HepG2 (cell line): ENCODE data around the gene S1PR2. TPM values are rescaled to one million over a fixed set of nuclear protein-coding genes. Genes with fewer than 3 reads are reported as not detected.

Experiments used
- AKAP8 ChIP-seq: sonication (generic); formaldehyde crosslinking; IDR thresholded peaks from 2 replicates; pipeline ENCODE4 v1.5.1; 2020; ENCODE audit warnings: mild to moderate bottlenecking, missing genetic modification reagents
- BCL3 ChIP-seq: sonication (generic); formaldehyde crosslinking; IDR thresholded peaks from 2 replicates; pipeline ENCODE4 v1.5.1; 2020; ENCODE audit warnings: mild to moderate bottlenecking, missing genetic modification reagents, moderate library complexity
- CREM ChIP-seq, 2 experiments: sonication (generic) in 1 of 2; formaldehyde crosslinking in 1 of 2; IDR thresholded peaks; 2 replicates each; pipeline versions ENCODE4 v1.4.0 to v1.6.1; 2016 to 2020; ENCODE audit warnings: antibody characterized with exemption in 1 of 2, mild to moderate bottlenecking in 1 of 2, missing genetic modification reagents in 1 of 2
- HNRNPH1 ChIP-seq: fragments of 200-400 bp; formaldehyde crosslinking; optimal IDR thresholded peaks from 2 replicates; pipeline ENCODE3; 2017; ENCODE audit warnings: mild to moderate bottlenecking, low read depth, low read length
- KDM5B ChIP-seq: sonication (generic); formaldehyde crosslinking; IDR thresholded peaks from 2 replicates; pipeline ENCODE4 v1.4.0; 2020; ENCODE audit warnings: missing genetic modification reagents, mild to moderate bottlenecking, borderline replicate concordance
- LRRFIP1 ChIP-seq: sonication (generic); formaldehyde crosslinking; conservative IDR thresholded peaks from 2 replicates; pipeline ENCODE4 v1.4.0; 2020; ENCODE audit warnings: missing genetic modification reagents
- MEIS1 ChIP-seq: sonication (generic); formaldehyde crosslinking; IDR thresholded peaks from 2 replicates; pipeline ENCODE4 v1.9.0; 2021; ENCODE audit warnings: mild to moderate bottlenecking, missing genetic modification reagents, moderate library complexity, borderline replicate concordance
- NCOR1 ChIP-seq: fragments of 200-600 bp; sonication (generic); IDR thresholded peaks from 2 replicates; pipeline ENCODE4 v1.7.0; 2017; ENCODE audit warnings: antibody characterized with exemption, low read length, borderline replicate concordance
- NR2F6 ChIP-seq, 2 experiments: IDR thresholded peaks; 2 replicates each; pipeline ENCODE4 v1.6.1; 2016; ENCODE audit warnings: antibody characterized with exemption in 1 of 2, mild to moderate bottlenecking in 1 of 2
- POLR2A ChIP-seq, 2 experiments: IDR thresholded peaks; 2 replicates each; pipeline ENCODE4 v1.6.1; 2011; ENCODE audit warnings: low read depth in 2 of 2, low read length in 2 of 2, mild to moderate bottlenecking in 1 of 2, moderate library complexity in 1 of 2; ENCODE audit not compliant: insufficient read depth in 1 of 2
- POLR2G ChIP-seq: fragments of 200-400 bp; formaldehyde crosslinking; IDR thresholded peaks from 2 replicates; pipeline ENCODE4 v1.6.1; 2018; ENCODE audit warnings: mild to moderate bottlenecking, low read depth, low read length, moderate library complexity
- PRDM15 ChIP-seq: sonication (generic); formaldehyde crosslinking; IDR thresholded peaks from 2 replicates; pipeline ENCODE4 v1.4.0; 2020; ENCODE audit warnings: missing genetic modification reagents
- SALL1 ChIP-seq: sonication (generic); formaldehyde crosslinking; IDR thresholded peaks from 2 replicates; pipeline ENCODE4 v1.8.0; 2022; ENCODE audit warnings: mild to moderate bottlenecking, missing genetic modification reagents
- SOX5 ChIP-seq: IDR thresholded peaks from 2 replicates; pipeline ENCODE4 v1.6.1; 2016; ENCODE audit warnings: borderline replicate concordance
- SP5 ChIP-seq: IDR thresholded peaks from 2 replicates; pipeline ENCODE4 v1.6.1; 2016; ENCODE audit warnings: low read depth, borderline replicate concordance
- TCF12 ChIP-seq, 2 experiments: fragments of 450-650 bp in 1 of 2; sonication (generic) in 1 of 2; formaldehyde crosslinking in 1 of 2; IDR thresholded peaks; 2 replicates each; pipeline versions ENCODE4 v1.6.1 to v1.8.0; 2017 to 2022; ENCODE audit warnings: antibody characterized with exemption in 1 of 2, mild to moderate bottlenecking in 1 of 2, missing genetic modification reagents in 1 of 2, moderate library complexity in 1 of 2
- YY1 ChIP-seq: IDR thresholded peaks from 2 replicates; pipeline ENCODE4 v1.6.1; 2011; ENCODE audit warnings: low read length, low read depth, moderate library complexity, mild to moderate bottlenecking; ENCODE audit not compliant: insufficient read depth, insufficient replicate concordance
- ZFP41 ChIP-seq: sonication (generic); formaldehyde crosslinking; IDR thresholded peaks from 2 replicates; pipeline ENCODE4 v1.4.0; 2020; ENCODE audit warnings: mild to moderate bottlenecking, missing genetic modification reagents, borderline replicate concordance
- ZNF121 ChIP-seq: sonication (generic); formaldehyde crosslinking; IDR thresholded peaks from 2 replicates; pipeline ENCODE4 v1.5.0; 2020; ENCODE audit warnings: mild to moderate bottlenecking, missing genetic modification reagents
- ZNF709 ChIP-seq: sonication (generic); formaldehyde crosslinking; IDR thresholded peaks from 2 replicates; pipeline ENCODE4 v1.5.0; 2020; ENCODE audit warnings: mild to moderate bottlenecking, missing genetic modification reagents
- ZNF878 ChIP-seq: sonication (generic); formaldehyde crosslinking; IDR thresholded peaks from 2 replicates; pipeline ENCODE4 v1.8.1; 2023; ENCODE audit warnings: mild to moderate bottlenecking, missing genetic modification reagents, moderate library complexity
- ZNF883 ChIP-seq: sonication (generic); formaldehyde crosslinking; IDR thresholded peaks from 2 replicates; pipeline ENCODE4 v1.5.1; 2020; ENCODE audit warnings: mild to moderate bottlenecking, missing genetic modification reagents; ENCODE audit errors: not compliant biosample characterization
- polyA plus RNA-seq, 8 experiments: library from polyadenylated mRNA; depleted of rRNA in 3 of 8; stranded (reverse) in 7 of 8; unstranded in 1 of 8; fragments of >200 nt; fragmentation: Illumina TruSeq in 4 of 8; extraction: Trizol in 4 of 8; gene quantifications; 2 replicates each; pipeline versions ENCODE4 v1.2.1 to v1.2.3, GENCODE V29; 2011 to 2016; ENCODE audit warnings: low read depth in 4 of 8, missing spikeins in 1 of 8, mixed read lengths in 1 of 8; ENCODE audit not compliant: insufficient read depth in 1 of 8
- total RNA-seq, 5 experiments: library from RNA; depleted of rRNA; stranded (reverse); fragments of >200 nt; fragmentation: Illumina TruSeq; extraction: Trizol; gene quantifications; 2 replicates each; pipeline ENCODE4 v1.2.3, GENCODE V29; 2016; ENCODE audit warnings: low read depth in 1 of 5

The S1PR2 gene
- total and polyA plus RNA-seq, 2 of the 13 experiments (the other 11 are each of a cell fraction or from before 2014, with no cell fraction given), result 0.91 to 1.3 TPM

DNA sequence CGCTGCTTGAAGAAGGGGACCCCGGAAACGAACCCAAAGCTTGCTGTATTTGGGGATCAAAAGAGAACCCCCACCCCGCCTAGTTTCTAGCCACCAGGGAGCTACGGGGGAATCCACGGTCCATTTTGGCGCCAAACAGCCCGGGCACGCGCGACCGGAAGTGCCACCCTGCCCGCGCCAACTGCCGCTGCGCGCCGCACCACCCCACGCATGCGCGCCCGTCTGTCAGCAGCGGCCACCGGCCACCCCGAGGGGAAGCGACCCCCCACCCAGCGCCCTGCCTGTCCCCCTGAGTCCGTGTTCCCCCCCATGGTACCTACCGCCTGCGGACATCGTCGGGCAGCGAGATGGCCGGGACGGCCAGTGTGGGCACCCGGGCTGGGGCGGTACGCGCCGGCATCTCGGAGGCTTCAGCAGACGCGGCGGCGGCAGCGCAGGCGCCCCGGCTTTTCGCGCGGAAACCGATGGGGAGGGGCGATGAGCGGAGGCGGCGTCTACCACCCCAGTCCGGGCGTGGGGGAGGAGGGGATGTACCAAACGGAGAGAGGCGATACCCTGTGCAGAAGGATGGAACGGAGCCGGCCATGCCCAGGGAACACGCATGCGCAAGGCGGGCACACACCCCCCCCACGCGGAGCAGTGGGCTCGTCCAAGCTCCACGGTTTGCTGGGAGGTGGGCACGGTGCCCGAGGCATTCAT, 36.5 kb downstream of the S1PR2 start, which contains the start of gene DNMT1 (continued):
- TF ChIP-seq AKAP8 (CRISPR knock-in tag) (peak; percentile 76), POLR2A (IDR thresholded peaks at IDR 0.05; ENCODE audit: insufficient read depth in 1 of 2, low read depth in 2 of 2, low read length in 2 of 2) (peak; percentile 82 to 90), POLR2G (peak; percentile 93), YY1 (peak; percentile 62), ZNF883 (CRISPR knock-in tag) (peak; percentile 86), PRDM15 (CRISPR knock-in tag) (peak; percentile 69; the same call in 1 of the 2 replicates), SALL1 (CRISPR knock-in tag) (peak; percentile 60), TCF12 (IDR thresholded peaks at IDR 0.05) (no peak), TCF12 (CRISPR knock-in tag; IDR thresholded peaks at IDR 0.05) (peak; percentile 64; the same call in 1 of the 2 replicates), NR2F6 (IDR thresholded peaks at IDR 0.05) (no peak), NR2F6 (CRISPR knock-in tag; IDR thresholded peaks at IDR 0.05) (peak; percentile 18; the same call in 1 of the 2 replicates), ZNF121 (CRISPR knock-in tag) (peak; percentile 61), BCL3 (CRISPR knock-in tag) (peak; percentile 64; the same call in 1 of the 2 replicates), HNRNPH1 (no peak), ZNF878 (CRISPR knock-in tag) (no peak), LRRFIP1 (no peak), NCOR1 (no peak), KDM5B (peak; percentile 63; the same call in 1 of the 2 replicates), CREM (IDR thresholded peaks at IDR 0.05) (0 out of 2 replicates have a peak, but pooled peaks have one; percentile 21), CREM (CRISPR knock-in tag; IDR thresholded peaks at IDR 0.05) (no peak), SOX5 (CRISPR knock-in tag) (no peak), ZNF709 (CRISPR knock-in tag) (no peak; the same call in 1 of the 2 replicates), MEIS1 (CRISPR knock-in tag) (peak; percentile 68; the same call in 1 of the 2 replicates), ZFP41 (CRISPR knock-in tag) (no peak; the same call in 1 of the 2 replicates), SP5 (CRISPR knock-in tag) (peak; percentile 60)
